Calu3 (cell line): Measurements from ENCODE around the gene SMIM45.

ENCODE experiments used
- BruUV-seq: library from RNA; stranded (reverse); fragments of 400-500 nt; replicated peaks from 2 replicates; lab custom pipeline; 2021; lab: Mats Ljungman, UMichigan
- CTCF ChIA-PET: fragments of 300-600 bp; sonication (Branson Sonifier 250); formaldehyde crosslinking; loops from one replicate; lab custom pipeline; 2022; ENCODE audit warnings: antibody characterized with exemption; lab: Charles Lee
- DNase-seq: peaks from one replicate; pipeline ENCODE4 v3.0.0; 2022
- H3K27ac Mint-ChIP-seq: one replicate; pipeline ENCODE4 v1.8.0; 2022; ENCODE audit warnings: mixed read lengths; ENCODE audit not compliant: unreplicated experiment
- H3K27me3 Mint-ChIP-seq: one replicate; pipeline ENCODE4 v1.8.0; 2022; ENCODE audit warnings: mixed read lengths; ENCODE audit not compliant: unreplicated experiment
- H3K36me3 Mint-ChIP-seq: one replicate; pipeline ENCODE4 v1.8.0; 2022; ENCODE audit warnings: mild to moderate bottlenecking, moderate library complexity, mixed read lengths; ENCODE audit not compliant: insufficient read depth, unreplicated experiment
- H3K4me1 Mint-ChIP-seq: one replicate; pipeline ENCODE4 v1.8.0; 2022; ENCODE audit warnings: mild to moderate bottlenecking, low read depth, mixed read lengths; ENCODE audit not compliant: unreplicated experiment
- H3K4me3 Mint-ChIP-seq: one replicate; pipeline ENCODE4 v1.8.0; 2022; ENCODE audit warnings: mild to moderate bottlenecking, low read depth, moderate library complexity, mixed read lengths; ENCODE audit not compliant: unreplicated experiment
- H3K9me3 Mint-ChIP-seq: one replicate; pipeline ENCODE4 v1.8.0; 2022; ENCODE audit warnings: low read depth, mixed read lengths; ENCODE audit not compliant: unreplicated experiment
- intact Hi-C: fragments of 100-400 bp; cut with micrococcal nuclease; formaldehyde crosslinking; loops from one replicate; pipeline ENCODE4 v1.10.0; 2022; ENCODE audit not compliant: unreplicated experiment
- TF ChIP-seq, protein P1 (sequence below): fragments of 200-600 bp; IDR thresholded peaks from one replicate; pipeline ENCODE4 v1.8.0; 2022; ENCODE audit warnings: antibody characterized with exemption; ENCODE audit not compliant: unreplicated experiment

Gene SMIM45

GRCh38 chr22:41951898-41952474, at the start of gene SMIM45:
Gene SMIM45, plus strand, starts transcription at chr22:41952150.
- Mint-ChIP-seq H3K4me1 (peaks cover 22% of the 10 kb centered on the region), H3K27ac (no peak within 1 kb of the TSS), H3K27me3 (no peaks in the 10 kb centered on the region), H3K36me3 (peaks cover 15% of the 10 kb centered on the region), H3K9me3 (no peaks in the 10 kb centered on the region), H3K4me3 (no peak within 1 kb of the TSS)
- intact Hi-C loops = no loop called here
- BruUV-seq = no TSS peak
- TF ChIP-seq, protein P1, sequence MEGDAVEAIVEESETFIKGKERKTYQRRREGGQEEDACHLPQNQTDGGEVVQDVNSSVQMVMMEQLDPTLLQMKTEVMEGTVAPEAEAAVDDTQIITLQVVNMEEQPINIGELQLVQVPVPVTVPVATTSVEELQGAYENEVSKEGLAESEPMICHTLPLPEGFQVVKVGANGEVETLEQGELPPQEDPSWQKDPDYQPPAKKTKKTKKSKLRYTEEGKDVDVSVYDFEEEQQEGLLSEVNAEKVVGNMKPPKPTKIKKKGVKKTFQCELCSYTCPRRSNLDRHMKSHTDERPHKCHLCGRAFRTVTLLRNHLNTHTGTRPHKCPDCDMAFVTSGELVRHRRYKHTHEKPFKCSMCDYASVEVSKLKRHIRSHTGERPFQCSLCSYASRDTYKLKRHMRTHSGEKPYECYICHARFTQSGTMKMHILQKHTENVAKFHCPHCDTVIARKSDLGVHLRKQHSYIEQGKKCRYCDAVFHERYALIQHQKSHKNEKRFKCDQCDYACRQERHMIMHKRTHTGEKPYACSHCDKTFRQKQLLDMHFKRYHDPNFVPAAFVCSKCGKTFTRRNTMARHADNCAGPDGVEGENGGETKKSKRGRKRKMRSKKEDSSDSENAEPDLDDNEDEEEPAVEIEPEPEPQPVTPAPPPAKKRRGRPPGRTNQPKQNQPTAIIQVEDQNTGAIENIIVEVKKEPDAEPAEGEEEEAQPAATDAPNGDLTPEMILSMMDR = no peak
- CTCF ChIA-PET = interaction anchor here (0.5 kb wide), 2 partner anchors 28 to 100 kb away, joined by 3 to 6 read pairs; no protein-coding TSS in a partner anchor
- no peak for DNase-seq

DNA sequence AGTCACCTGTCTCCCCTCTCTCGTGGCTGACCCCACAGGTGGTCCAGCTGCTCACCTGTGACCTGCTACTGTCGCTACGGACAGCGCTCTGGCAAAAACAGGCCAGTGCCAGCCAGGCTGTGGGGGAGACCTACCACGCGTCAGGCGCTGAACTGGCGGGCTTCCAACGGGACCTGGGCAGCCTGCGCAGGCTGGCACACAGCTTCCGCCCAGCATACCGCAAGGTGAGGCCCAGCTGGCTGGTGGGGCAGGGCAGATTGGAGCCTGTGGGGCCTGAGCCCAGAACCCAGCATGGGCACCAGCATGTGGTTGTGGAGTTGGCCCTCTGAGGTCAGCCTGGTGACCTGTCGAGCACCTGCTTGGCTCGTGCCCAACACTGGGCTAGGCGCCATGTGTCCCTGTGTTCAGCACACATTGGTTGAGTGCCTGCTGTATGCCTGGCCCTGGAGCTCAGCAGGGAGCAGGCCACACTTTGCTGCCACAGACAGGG, 49.0 kb upstream of the SMIM45 start:
- Mint-ChIP-seq H3K27ac (no peak overlapping the region), H3K36me3 (peaks cover 80% of the 10 kb centered on the region), H3K27me3 (no peaks in the 10 kb centered on the region), H3K9me3 (no peaks in the 10 kb centered on the region), H3K4me3 (no peak overlapping the region), H3K4me1 (no peaks in the 10 kb centered on the region)
- no TSS peak for BruUV-seq
- TF ChIP-seq, protein P1 = no peak
- intact Hi-C loops = no loop called here
- CTCF ChIA-PET = no interaction called here
- no peak for DNase-seq

DNA sequence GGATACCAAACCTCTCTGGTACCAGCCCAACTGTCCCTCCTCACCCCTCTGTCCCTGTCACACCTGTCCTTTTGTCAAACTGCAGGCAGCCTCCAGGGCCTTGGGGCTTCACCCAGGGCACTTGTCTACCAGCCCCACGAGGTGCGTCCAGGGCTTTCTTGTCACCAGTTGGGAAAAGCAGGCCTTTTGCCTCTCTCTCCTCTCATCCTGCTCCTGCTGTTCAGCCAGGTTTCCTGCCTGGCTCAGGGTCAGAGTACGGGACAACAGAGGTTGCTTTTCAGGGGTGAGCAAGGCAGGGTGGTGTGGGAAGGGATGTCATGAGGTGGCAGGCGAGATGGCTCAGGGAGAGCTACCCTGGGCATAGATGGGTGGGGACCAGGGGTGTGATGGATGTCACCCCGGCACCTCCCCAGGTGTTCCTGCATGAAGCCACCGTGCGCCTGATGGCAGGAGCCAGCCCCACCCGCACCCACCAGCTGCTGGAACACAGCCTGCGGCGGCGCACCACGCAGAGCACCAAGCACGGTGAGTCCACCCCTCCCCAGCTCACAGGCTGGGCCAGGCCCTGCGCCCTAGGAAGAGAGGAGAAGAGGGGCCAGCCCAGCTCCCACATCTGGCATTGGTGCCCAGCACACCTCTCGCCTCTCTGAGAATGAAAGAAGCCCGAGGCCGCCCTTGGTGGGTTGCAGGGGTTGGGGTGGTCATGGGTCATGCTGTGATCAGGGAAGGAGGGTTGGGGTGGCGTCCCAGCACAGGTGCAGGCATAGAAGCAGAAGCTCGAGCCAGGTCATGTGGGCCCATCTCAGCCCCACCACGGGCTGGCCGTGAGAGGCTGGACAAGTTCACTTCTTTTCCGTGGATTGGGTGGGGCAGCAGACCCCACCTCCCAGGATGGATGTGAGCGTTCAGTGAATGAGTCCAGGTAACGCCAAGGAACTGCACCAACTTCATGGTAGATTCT, 47.2 kb upstream of the SMIM45 start:
- H3K4me3 Mint-ChIP-seq = no peak overlapping the region
- no peaks in the 10 kb centered on the region for H3K9me3 Mint-ChIP-seq
- H3K4me1 Mint-ChIP-seq = no peaks in the 10 kb centered on the region
- no TSS peak for BruUV-seq
- no peaks in the 10 kb centered on the region for H3K27me3 Mint-ChIP-seq
- H3K27ac Mint-ChIP-seq = no peak overlapping the region
- CTCF ChIA-PET = no interaction called here
- intact Hi-C loops = no loop called here
- TF ChIP-seq, protein P1 = no peak
- peaks cover 77% of the 10 kb centered on the region for H3K36me3 Mint-ChIP-seq
- no peak for DNase-seq

DNA sequence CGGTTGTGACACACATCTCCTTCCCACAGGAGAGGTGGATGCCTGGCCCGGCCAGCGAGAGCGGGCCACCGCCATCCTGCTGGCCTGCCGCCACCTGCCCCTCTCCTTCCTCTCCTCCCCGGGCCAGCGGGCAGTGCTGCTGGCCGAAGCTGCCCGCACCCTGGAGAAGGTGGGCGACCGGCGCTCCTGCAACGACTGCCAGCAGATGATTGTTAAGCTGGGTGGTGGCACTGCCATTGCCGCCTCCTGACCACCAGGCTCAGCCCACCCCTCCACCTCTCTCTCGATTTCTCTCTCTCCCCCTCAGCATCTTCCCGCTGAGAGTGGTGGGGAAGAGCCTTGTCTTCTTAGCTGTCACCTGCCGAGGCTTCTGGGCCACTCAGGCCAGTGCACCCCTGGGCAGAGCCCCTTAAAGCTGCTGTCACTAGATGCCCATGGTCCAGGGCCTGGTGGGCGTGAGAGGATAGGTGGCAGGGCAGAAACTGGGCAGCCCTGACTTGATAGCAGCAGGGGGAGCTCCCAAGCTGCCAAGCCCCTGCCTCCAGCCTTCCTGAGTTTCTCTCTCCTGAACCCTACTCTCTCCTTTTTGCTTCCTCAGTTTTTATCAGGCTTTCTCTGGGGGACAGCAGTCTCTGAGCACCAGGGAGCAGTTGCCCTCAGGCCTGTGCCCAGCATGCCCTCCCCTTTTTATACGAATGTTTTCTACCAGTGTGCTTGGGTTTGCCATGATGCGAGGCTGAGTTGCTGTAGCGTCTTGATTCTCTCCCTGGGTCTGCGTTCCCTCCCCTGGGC, 46.3 kb upstream of the SMIM45 start:
- no peaks in the 10 kb centered on the region for H3K9me3 Mint-ChIP-seq
- no peaks in the 10 kb centered on the region for H3K4me1 Mint-ChIP-seq
- no peak for DNase-seq
- TF ChIP-seq, protein P1 = no peak
- H3K27me3 Mint-ChIP-seq = no peaks in the 10 kb centered on the region
- H3K36me3 Mint-ChIP-seq = peaks cover 69% of the 10 kb centered on the region
- BruUV-seq = no TSS peak
- CTCF ChIA-PET = no interaction called here
- intact Hi-C loops = no loop called here
- H3K4me3 Mint-ChIP-seq = no peak overlapping the region
- H3K27ac Mint-ChIP-seq = peak overlapping the region; percentile 18
